Chondrocyte (in vitro differentiated cells): Measurements from ENCODE around the gene CEACAM3. TPM values are rescaled to one million over a fixed set of nuclear protein-coding genes. Genes with fewer than 3 reads are reported as not detected.
A peak's percentile ranks its signal among the peaks of the same experiment; 100 is the strongest.
"Not testable (repeated sequence)": the region's sequence is repeated elsewhere in the genome, so short reads cannot be mapped to it uniquely, and the experiment has no call there.

Experiments
- DNase-seq: peaks from one replicate; pipeline ENCODE4 v3.0.0; 2021; ENCODE audit warnings: mixed read lengths, low spot score
- H3K27ac Mint-ChIP-seq: one replicate; pipeline ENCODE4 v1.8.0; 2021; ENCODE audit warnings: mild to moderate bottlenecking, moderate library complexity, mixed read lengths; ENCODE audit not compliant: unreplicated experiment
- H3K27me3 Mint-ChIP-seq: 2 replicates; pipeline ENCODE4 v1.8.0; 2021; ENCODE audit warnings: low read depth, mixed read lengths
- H3K36me3 Mint-ChIP-seq: 2 replicates; pipeline ENCODE4 v1.8.0; 2021; ENCODE audit warnings: low read depth, mixed read lengths
- H3K4me1 Mint-ChIP-seq: 2 replicates; pipeline ENCODE4 v1.8.0; 2021; ENCODE audit warnings: low read depth, mild to moderate bottlenecking, mixed read lengths
- H3K4me3 Mint-ChIP-seq: one replicate; pipeline ENCODE4 v1.8.0; 2021; ENCODE audit warnings: mild to moderate bottlenecking, moderate library complexity, mixed read lengths; ENCODE audit not compliant: unreplicated experiment
- H3K9me3 Mint-ChIP-seq: 2 replicates; pipeline ENCODE4 v1.8.0; 2021; ENCODE audit warnings: low read depth, mixed read lengths
- CTCF ChIP-seq: fragments of 200-600 bp; sonication (generic); IDR thresholded peaks from 2 replicates; pipeline ENCODE4 v1.5.0; 2021; ENCODE audit warnings: antibody characterized with exemption, mild to moderate bottlenecking, moderate library complexity
- long read RNA-seq: library from polyadenylated mRNA; stranded (forward); transcript quantifications from one replicate; pipeline ENCODE4 v2.0.0, GENCODE V29; 2021
- total RNA-seq: library from RNA; stranded (reverse); gene quantifications from 3 replicates; pipeline ENCODE4 v1.2.1, GENCODE V29; 2021

CEACAM3 gene
- not detected in 3 replicates for total RNA-seq
- long read RNA-seq, result 0 reads

GRCh38 chr19:41796362-41796761 lies at the start of gene CEACAM3:
Gene CEACAM3, plus strand, starts transcription at chr19:41796587. Its CDS starts 91 bp downstream, at chr19:41796678.
- Mint-ChIP-seq H3K27ac (no peak within 1 kb of the TSS), H3K4me3 (no peak within 1 kb of the TSS)
- no peak for TF ChIP-seq CTCF

GRCh38 chr19:41746593-41747227 lies 49.7 kb upstream of the CEACAM3 start:
- H3K9me3 Mint-ChIP-seq, result no peaks in the 10 kb centered on the region
- peaks cover 55% of the 10 kb centered on the region for H3K27me3 Mint-ChIP-seq
- H3K36me3 Mint-ChIP-seq, result no peaks in the 10 kb centered on the region
- H3K4me1 Mint-ChIP-seq, result no peaks in the 10 kb centered on the region
- H3K4me3 Mint-ChIP-seq, result no peak overlapping the region
- TF ChIP-seq CTCF, result peak; percentile 75
- no peak for DNase-seq
- no peak overlapping the region for H3K27ac Mint-ChIP-seq

More at GRCh38 chr19:41796362-41796761, at the start of gene CEACAM3:
- Mint-ChIP-seq H3K9me3 (no peaks in the 10 kb centered on the region), H3K4me1 (no peaks in the 10 kb centered on the region), H3K27me3 (peaks cover 53% of the 10 kb centered on the region), H3K36me3 (no peaks in the 10 kb centered on the region)
- DNase-seq, result no peak

GRCh38 chr19:41748012-41748411 lies 48.4 kb upstream of the CEACAM3 start:
- Mint-ChIP-seq H3K36me3 (no peaks in the 10 kb centered on the region), H3K27me3 (peaks cover 63% of the 10 kb centered on the region), H3K27ac (no peak overlapping the region), H3K4me3 (no peak overlapping the region), H3K9me3 (no peaks in the 10 kb centered on the region), H3K4me1 (no peaks in the 10 kb centered on the region)
- no peak for TF ChIP-seq CTCF
- DNase-seq, result no peak

- H3K27me3 Mint-ChIP-seq, result peaks cover 62% of the 10 kb centered on the region
Observed at GRCh38 chr19:41750248-41751134, 45.9 kb upstream of the CEACAM3 start.

GRCh38 chr19:41753159-41753558 lies 43.2 kb upstream of the CEACAM3 start:
- Mint-ChIP-seq H3K4me1 (no peaks in the 10 kb centered on the region), H3K27me3 (peaks cover 47% of the 10 kb centered on the region), H3K9me3 (no peaks in the 10 kb centered on the region), H3K27ac (no peak overlapping the region), H3K36me3 (no peaks in the 10 kb centered on the region), H3K4me3 (no peak overlapping the region)
- DNase-seq, result no peak
- TF ChIP-seq CTCF, result peak; percentile 56

More at GRCh38 chr19:41750248-41751134, 45.9 kb upstream of the CEACAM3 start:
- H3K27ac Mint-ChIP-seq, H3K4me3 Mint-ChIP-seq, H3K4me1 Mint-ChIP-seq, H3K36me3 Mint-ChIP-seq, DNase-seq, H3K9me3 Mint-ChIP-seq: not testable (repeated sequence)
